ENCODE data around the gene USP10. TPM values are rescaled to one million over a fixed set of nuclear protein-coding genes. Genes with fewer than 3 reads are reported as not detected.
"Not testable (repeated sequence)": the region's sequence is repeated elsewhere in the genome, so short reads cannot be mapped to it uniquely, and the experiment has no call there.

Gene USP10
- total RNA-seq, 1 donor = 61.7 TPM

- DNase-seq (ENCODE audit: low read depth) = no peak
- TF ChIP-seq, protein P1, sequence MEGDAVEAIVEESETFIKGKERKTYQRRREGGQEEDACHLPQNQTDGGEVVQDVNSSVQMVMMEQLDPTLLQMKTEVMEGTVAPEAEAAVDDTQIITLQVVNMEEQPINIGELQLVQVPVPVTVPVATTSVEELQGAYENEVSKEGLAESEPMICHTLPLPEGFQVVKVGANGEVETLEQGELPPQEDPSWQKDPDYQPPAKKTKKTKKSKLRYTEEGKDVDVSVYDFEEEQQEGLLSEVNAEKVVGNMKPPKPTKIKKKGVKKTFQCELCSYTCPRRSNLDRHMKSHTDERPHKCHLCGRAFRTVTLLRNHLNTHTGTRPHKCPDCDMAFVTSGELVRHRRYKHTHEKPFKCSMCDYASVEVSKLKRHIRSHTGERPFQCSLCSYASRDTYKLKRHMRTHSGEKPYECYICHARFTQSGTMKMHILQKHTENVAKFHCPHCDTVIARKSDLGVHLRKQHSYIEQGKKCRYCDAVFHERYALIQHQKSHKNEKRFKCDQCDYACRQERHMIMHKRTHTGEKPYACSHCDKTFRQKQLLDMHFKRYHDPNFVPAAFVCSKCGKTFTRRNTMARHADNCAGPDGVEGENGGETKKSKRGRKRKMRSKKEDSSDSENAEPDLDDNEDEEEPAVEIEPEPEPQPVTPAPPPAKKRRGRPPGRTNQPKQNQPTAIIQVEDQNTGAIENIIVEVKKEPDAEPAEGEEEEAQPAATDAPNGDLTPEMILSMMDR (IDR thresholded peaks at IDR 0.05; ENCODE audit: insufficient read depth, low read length) = no peak
Observed at GRCh38 chr16:84740596-84741116, 40.9 kb downstream of the USP10 start.

DNA sequence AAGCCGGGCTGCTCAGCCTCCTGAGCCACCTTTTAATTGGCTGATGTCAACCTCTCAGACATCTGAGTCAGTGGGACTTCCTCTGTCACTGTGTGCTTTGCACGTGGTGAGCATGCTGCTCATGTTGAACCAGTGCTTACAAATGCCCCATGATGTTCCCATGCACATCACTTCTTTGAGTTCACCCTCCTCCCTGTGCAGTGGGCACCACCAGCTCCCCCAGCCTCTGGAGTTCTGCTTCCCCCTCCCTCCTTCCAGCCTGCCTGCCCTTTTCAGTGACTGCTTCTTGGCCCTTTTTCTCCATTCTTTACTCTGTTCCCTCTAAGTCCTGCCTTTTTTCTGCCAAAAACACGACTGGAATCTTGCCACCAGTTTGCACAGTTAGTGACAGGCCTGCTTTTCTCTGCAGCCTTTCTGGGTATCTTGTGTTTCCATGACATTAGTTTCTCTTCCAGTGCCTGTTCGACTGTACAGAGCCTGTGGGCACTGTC is 41.6 kb downstream of the USP10 start:
- no peak overlapping the region for H3K4me3 ChIP-seq (ENCODE audit: low read depth, low read length)
- TF ChIP-seq, protein P1 (IDR thresholded peaks at IDR 0.05; ENCODE audit: insufficient read depth, low read length) = no peak
- peak; percentile 48 for DNase-seq (ENCODE audit: low read depth)

More at GRCh38 chr16:84740596-84741116, 40.9 kb downstream of the USP10 start:
- H3K4me3 ChIP-seq (ENCODE audit: low read depth, low read length) = no peak overlapping the region

DNA sequence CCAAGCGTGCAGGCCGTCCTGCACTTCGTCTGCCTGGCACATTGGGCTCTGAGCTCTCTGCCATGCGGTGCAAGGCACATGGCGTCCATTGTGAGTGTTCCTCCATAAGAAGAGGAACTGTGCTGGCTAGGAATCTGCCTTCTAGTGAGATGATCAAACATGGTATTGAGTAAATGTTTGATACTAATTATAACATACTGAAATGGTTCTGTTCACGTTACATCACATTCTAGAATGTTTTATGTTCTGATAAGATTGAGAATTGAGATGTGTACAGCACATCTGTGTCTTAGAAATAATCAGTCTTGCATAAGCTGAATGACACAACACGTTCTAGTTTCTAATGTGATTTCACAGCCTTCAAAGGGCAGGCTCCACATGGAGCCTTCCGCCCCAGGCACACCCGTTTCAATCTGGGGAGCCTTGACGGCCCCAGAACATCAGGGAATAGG is 42.9 kb downstream of the USP10 start:
- no peak for DNase-seq (ENCODE audit: low read depth)
- H3K4me3 ChIP-seq (ENCODE audit: low read depth, low read length) = no peak overlapping the region
- TF ChIP-seq, protein P1 (IDR thresholded peaks at IDR 0.05; ENCODE audit: insufficient read depth, low read length) = no peak

DNA sequence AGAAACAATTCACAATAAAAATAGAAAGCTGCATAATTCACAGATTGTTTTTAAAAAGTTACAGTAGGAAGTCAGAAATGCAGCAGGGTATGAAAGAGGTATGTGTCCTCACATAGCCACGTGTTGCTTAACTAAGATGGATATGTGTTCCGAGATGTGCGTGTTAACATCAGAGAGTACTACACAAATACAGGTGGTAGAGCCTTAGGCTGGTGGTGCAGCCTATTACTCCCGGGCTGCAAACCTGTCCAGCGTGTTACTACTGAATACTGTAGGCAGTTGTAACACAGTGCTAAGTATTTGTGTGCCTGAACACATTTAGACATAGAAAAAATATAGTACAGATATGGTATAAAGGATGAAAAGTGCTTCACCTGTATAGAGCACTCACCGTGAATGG is 46.4 kb downstream of the USP10 start:
- TF ChIP-seq, protein P1 (IDR thresholded peaks at IDR 0.05; ENCODE audit: insufficient read depth, low read length) = no peak
- DNase-seq (ENCODE audit: low read depth) = no peak
- no peak overlapping the region for H3K4me3 ChIP-seq (ENCODE audit: low read depth, low read length)

DNA sequence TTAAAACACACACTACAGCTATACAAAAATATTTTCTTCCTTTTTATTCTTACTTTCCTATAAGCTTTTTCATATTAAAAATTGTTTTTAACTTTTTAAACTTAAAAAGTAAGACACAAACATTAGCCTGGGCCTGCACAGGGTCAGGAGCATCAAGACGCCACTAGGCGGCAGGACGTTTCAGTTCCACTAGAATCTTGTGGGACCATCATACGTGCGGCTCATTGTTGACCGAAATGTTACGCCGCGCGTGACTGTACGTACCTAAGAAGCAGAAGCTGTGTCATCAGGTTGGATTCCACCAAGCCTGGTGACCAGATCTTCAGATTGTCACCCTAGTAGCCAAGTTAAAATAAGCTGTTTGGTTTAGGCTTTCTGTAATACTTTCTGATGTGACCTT is 47.1 kb downstream of the USP10 start:
- no peak overlapping the region for H3K4me3 ChIP-seq (ENCODE audit: low read depth, low read length)
- TF ChIP-seq, protein P1 (IDR thresholded peaks at IDR 0.05; ENCODE audit: insufficient read depth, low read length) = peak; percentile 28
- no peak for DNase-seq (ENCODE audit: low read depth)

DNA sequence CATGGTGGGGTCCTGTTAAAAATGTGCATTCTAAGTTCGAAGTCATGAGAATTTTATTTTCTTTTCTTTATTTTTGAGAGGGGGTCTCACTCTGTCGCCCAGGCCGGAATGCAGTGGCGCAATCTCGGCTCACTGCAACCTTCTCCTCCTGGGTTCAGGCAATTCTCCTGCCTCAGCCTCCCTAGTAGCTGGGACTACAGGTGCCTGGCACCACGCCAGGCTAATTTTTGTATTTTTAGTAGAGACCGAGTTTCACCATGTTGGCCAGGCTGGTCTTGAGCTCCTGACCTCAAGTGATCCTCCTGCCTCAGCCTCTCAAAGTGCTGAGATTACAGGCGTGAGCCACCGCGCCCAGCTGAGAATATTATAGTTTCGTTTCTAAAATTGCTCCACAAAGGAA is 48.4 kb downstream of the USP10 start:
- DNase-seq (ENCODE audit: low read depth); H3K4me3 ChIP-seq (ENCODE audit: low read depth, low read length): not testable (repeated sequence)

DNA sequence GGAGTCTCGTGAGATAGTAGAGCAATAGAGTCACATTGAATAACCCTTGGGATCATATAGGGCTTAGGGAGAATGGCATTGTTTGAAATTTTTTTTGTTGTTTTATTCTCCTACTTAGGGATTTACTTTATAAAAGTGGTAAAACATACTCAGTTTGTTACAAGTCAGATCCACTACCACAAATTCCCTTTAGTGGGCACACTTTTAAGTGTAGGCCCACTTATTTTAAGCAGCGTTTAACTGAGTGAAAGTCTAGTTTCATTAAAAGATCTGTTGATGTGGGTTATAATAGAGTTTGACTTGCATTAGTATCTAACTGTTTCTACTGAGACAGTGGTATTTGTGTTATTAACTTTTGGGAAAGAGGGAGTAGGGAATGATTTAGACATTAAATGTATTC is 49.3 kb downstream of the USP10 start:
- H3K4me3 ChIP-seq (ENCODE audit: low read depth, low read length) = no peak overlapping the region
- TF ChIP-seq, protein P1 (IDR thresholded peaks at IDR 0.05; ENCODE audit: insufficient read depth, low read length) = no peak
- DNase-seq (ENCODE audit: low read depth) = no peak

Measured in fibroblast of the aortic adventitia (primary cell).